ENCODE data around the gene TTC22. TPM values are rescaled to one million over a fixed set of nuclear protein-coding genes. Genes with fewer than 3 reads are reported as not detected.

TTC22 gene
- total RNA-seq, 4 donors from 2014 or later, result under 0.01 to 0.17 (median 0.09) TPM

DNA sequence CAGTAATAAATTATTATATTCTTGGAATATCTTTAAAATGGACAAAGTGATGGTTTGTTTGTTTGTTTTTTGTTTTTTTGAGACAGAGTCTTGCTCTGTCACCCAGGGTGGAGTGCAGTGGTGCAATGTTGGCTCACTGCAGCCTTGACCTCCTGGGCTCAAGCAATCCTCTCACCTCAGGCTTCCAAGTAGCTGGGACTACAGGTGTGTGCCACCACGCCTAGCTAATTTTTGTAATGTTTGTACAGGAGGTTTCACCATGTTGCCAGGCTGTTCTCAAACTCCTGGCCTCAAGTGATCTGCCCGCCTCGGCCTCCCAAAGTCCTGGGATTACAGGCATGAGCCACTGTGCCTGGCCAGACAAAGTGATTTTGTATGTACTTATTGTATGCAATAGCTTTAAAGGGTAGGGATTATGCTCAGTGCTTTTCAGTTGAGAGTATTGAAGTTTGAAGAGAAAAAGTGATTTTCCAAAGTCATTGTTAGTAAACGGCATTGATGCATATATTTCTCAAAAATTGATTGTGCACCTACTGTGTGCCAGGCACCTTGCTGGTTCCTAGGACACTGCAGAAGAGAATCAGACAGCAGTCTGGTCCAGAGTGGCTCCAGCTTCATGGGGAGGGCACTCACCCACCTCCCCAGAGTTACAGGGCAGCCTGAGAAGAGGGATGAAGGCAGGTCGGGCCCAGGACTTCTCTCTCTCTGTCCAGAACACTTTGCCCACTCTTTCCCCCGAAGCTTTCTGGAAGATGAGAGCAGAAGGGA, 34.2 kb upstream of the TTC22 start:
- Histone ChIP-seq H3K9me3 (peaks cover 0 to 13% (median 7%) of the 10 kb centered on the region in 4 donors), H3K4me3 (no peak overlapping the region), H3K27me3 (peaks cover 0 to 6% (median 0%) of the 10 kb centered on the region in 4 donors), H3K36me3 (no peaks in the 10 kb centered on the region), H3K27ac (replicated peaks in 1 of 4) (no peak overlapping the region), H3K4me1 (no peaks in the 10 kb centered on the region)
- DNase-seq (ENCODE audit: extremely low spot score), result peak; percentile 57
- no peak for TF ChIP-seq POLR2A (IDR thresholded peaks at IDR 0.05; ENCODE audit: low read depth)
- intact Hi-C loops (cut with DNase I), result no loop called here
- 87% methylated on average over 6 of the region's 6 CpGs for WGBS

DNA sequence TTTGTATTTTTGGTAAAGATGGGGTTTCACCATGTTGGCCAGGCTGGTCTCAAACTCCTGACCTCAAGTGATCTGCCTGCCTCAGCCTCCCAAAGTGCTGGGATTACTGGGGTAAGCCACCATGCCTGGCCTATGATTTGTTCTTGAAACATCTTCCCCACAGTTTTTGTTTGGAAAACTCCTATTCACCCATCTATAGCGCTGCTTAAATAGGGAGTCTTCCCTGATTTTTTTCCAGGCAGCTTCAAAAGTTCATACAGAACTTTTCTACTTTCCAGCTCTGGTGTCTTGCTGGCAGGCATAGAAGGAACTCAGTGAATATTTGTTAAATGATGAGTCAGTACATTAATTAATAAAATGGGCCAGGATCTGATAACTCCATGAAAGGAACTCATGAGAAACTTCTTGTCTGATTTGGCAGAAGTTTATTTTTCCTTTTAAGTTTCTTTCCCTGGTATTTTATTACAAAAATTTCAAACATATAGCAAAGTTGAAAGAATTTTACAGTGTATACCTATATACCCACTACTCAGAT, 33.0 kb upstream of the TTC22 start:
- intact Hi-C loops (cut with DNase I), result no loop called here
- no peak overlapping the region for H3K4me3 ChIP-seq
- no peak overlapping the region for H3K27ac ChIP-seq (replicated peaks in 1 of 4)
- TF ChIP-seq POLR2AphosphoS5 (IDR thresholded peaks at IDR 0.05) (no peak), POLR2A (IDR thresholded peaks at IDR 0.05; ENCODE audit: low read depth) (no peak), EP300 (IDR thresholded peaks at IDR 0.05) (no peak)
- TF ChIP-seq, protein P1, sequence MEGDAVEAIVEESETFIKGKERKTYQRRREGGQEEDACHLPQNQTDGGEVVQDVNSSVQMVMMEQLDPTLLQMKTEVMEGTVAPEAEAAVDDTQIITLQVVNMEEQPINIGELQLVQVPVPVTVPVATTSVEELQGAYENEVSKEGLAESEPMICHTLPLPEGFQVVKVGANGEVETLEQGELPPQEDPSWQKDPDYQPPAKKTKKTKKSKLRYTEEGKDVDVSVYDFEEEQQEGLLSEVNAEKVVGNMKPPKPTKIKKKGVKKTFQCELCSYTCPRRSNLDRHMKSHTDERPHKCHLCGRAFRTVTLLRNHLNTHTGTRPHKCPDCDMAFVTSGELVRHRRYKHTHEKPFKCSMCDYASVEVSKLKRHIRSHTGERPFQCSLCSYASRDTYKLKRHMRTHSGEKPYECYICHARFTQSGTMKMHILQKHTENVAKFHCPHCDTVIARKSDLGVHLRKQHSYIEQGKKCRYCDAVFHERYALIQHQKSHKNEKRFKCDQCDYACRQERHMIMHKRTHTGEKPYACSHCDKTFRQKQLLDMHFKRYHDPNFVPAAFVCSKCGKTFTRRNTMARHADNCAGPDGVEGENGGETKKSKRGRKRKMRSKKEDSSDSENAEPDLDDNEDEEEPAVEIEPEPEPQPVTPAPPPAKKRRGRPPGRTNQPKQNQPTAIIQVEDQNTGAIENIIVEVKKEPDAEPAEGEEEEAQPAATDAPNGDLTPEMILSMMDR (IDR thresholded peaks at IDR 0.05), result no peak
- H3K36me3 ChIP-seq, result no peaks in the 10 kb centered on the region
- no peaks in the 10 kb centered on the region for H3K4me1 ChIP-seq
- DNase-seq (ENCODE audit: extremely low spot score), result peak; percentile 14
- peaks cover 0 to 23% (median 7%) of the 10 kb centered on the region in 4 donors for H3K9me3 ChIP-seq
- 94% methylated on average over 1 of the region's 1 CpG for WGBS
- H3K27me3 ChIP-seq, result peaks cover 0 to 6% (median 0%) of the 10 kb centered on the region in 4 donors

DNA sequence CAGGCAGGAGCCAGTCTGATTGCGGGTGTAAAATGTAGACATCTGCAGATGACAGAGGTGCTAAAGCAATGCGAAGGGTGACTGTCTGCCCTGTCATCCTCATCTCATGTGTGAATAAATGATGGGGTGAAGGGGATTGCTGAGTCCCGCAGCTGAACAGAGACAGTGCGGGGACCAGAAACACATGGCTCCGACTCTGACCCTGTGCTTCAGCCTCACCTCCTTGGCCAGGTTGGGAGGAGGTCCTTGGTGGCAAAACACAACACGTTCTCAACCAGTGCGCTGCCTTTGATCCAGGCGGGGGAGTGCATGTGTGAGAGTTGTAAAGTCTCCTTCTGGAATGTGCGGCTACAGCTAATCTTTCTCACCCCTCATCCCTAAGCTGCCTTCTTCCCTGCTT, 32.0 kb upstream of the TTC22 start:
- H3K36me3 ChIP-seq, result no peaks in the 10 kb centered on the region
- H3K27me3 ChIP-seq, result peaks cover 0 to 6% (median 0%) of the 10 kb centered on the region in 4 donors
- TF ChIP-seq, protein P1 (IDR thresholded peaks at IDR 0.05), result no peak
- TF ChIP-seq POLR2AphosphoS5 (IDR thresholded peaks at IDR 0.05), result no peak
- TF ChIP-seq POLR2A (IDR thresholded peaks at IDR 0.05; ENCODE audit: low read depth), result no peak
- TF ChIP-seq EP300 (IDR thresholded peaks at IDR 0.05), result no peak
- no peak overlapping the region for H3K4me3 ChIP-seq
- no peak overlapping the region for H3K27ac ChIP-seq (replicated peaks in 1 of 4)
- intact Hi-C loops (cut with DNase I), result no loop called here
- peaks cover 0 to 33% (median 8%) of the 10 kb centered on the region in 4 donors for H3K9me3 ChIP-seq
- 83% methylated on average over 8 of the region's 9 CpGs for WGBS
- no peaks in the 10 kb centered on the region for H3K4me1 ChIP-seq
- peak; percentile 70 for DNase-seq (ENCODE audit: extremely low spot score)

DNA sequence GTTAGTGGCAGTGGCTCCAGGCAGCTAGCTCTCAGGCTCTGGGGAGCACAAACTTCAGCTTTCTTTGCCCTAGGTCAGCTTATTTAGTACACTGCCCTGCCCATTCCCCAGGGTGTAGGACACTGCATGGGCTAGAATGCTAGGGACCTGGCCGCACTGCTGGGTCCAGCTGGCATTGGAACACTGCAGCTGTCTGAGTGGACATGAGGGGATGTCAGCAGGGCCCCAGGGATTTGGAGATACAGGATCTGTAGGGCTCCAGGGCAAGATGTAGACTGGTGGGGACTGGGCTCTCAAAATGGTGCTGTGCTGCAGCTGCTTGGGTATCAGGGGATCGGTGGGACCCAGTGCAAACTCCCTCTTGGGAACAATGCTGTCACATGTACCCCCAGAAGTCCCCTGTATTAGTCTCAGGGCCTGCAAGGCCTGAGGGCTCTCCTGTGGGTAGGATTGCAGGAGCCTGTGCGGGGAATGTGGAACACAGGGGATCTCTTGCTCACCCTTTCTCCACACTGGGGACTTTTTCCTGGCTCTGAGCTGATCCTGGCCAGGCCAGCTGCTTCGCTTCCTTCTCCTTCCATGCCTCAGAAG, 25.2 kb upstream of the TTC22 start:
- H3K27me3 ChIP-seq, result peaks cover 0 to 1% (median 0%) of the 10 kb centered on the region in 4 donors
- intact Hi-C loops (cut with DNase I), result no loop called here
- no peaks in the 10 kb centered on the region for H3K4me1 ChIP-seq
- H3K36me3 ChIP-seq, result no peaks in the 10 kb centered on the region
- TF ChIP-seq EP300 (IDR thresholded peaks at IDR 0.05) (no peak), POLR2A (IDR thresholded peaks at IDR 0.05; ENCODE audit: low read depth) (no peak)
- TF ChIP-seq, protein P1 (IDR thresholded peaks at IDR 0.05), result no peak
- no peak overlapping the region for H3K27ac ChIP-seq (replicated peaks in 1 of 4)
- H3K4me3 ChIP-seq, result no peak overlapping the region
- peaks cover 0 to 67% (median 25%) of the 10 kb centered on the region in 4 donors for H3K9me3 ChIP-seq
- WGBS, result 96% methylated on average over 2 of the region's 4 CpGs
- peak; percentile 37 for DNase-seq (ENCODE audit: extremely low spot score)

DNA sequence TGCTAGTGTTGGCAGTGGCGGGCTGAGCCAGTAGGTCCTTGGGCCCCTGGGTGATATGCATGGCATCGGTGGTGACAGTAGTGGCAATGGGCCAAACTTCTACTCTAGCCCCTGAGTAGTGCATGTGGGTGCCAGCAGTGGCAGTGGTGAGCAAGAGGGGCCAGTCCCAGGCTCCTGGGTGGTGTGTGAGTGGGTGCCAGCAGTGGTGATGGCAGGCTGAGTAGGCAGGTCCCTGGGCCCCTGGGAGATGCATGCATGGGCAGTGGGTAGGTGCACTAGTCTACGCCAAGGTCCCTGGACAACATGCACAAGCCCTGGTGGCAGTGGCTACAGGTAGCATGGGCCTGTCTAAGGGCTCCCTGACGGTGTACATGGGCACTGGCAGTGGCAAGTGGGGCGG, 24.6 kb upstream of the TTC22 start:
- no peaks in the 10 kb centered on the region for H3K4me1 ChIP-seq

More for the DNA sequence above, 24.6 kb upstream of the TTC22 start:
- Histone ChIP-seq H3K27ac (replicated peaks in 1 of 4) (no peak overlapping the region), H3K27me3 (peaks cover 0 to 2% (median 0%) of the 10 kb centered on the region in 4 donors), H3K4me3 (no peak overlapping the region), H3K36me3 (no peaks in the 10 kb centered on the region), H3K9me3 (peaks cover 0 to 61% (median 22%) of the 10 kb centered on the region in 4 donors)
- intact Hi-C loops (cut with DNase I), result no loop called here
- no peak for DNase-seq (ENCODE audit: extremely low spot score)
- 97% methylated on average over 5 of the region's 5 CpGs for WGBS
- TF ChIP-seq, protein P1 (IDR thresholded peaks at IDR 0.05), result no peak
- TF ChIP-seq EP300 (IDR thresholded peaks at IDR 0.05) (no peak), POLR2A (IDR thresholded peaks at IDR 0.05; ENCODE audit: low read depth) (no peak), POLR2AphosphoS5 (IDR thresholded peaks at IDR 0.05) (no peak)

Measured in esophagus muscularis mucosa (tissue), 4 donors.